Retinal pigment epithelial cell (primary cell): ENCODE measurements around the gene DNAJC9.

Experiments
- DNase-seq: peaks from one replicate; pipeline ENCODE4 v3.0.0-alpha.2; 2010; ENCODE audit warnings: low read depth
- H3K4me3 ChIP-seq: 2 replicates; pipeline ENCODE4 v1.5.1; 2011; ENCODE audit warnings: mild to moderate bottlenecking, low read length, control low read depth, moderate library complexity
- TF ChIP-seq, protein P1 (sequence below): conservative IDR thresholded peaks from 2 replicates; pipeline ENCODE4 v1.5.1; 2011; ENCODE audit warnings: low read depth, low read length, control low read depth, inconsistent platforms

DNAJC9 gene

GRCh38 chr10:73210395-73211105, 36.5 kb downstream of the DNAJC9 start:
- TF ChIP-seq, protein P1, sequence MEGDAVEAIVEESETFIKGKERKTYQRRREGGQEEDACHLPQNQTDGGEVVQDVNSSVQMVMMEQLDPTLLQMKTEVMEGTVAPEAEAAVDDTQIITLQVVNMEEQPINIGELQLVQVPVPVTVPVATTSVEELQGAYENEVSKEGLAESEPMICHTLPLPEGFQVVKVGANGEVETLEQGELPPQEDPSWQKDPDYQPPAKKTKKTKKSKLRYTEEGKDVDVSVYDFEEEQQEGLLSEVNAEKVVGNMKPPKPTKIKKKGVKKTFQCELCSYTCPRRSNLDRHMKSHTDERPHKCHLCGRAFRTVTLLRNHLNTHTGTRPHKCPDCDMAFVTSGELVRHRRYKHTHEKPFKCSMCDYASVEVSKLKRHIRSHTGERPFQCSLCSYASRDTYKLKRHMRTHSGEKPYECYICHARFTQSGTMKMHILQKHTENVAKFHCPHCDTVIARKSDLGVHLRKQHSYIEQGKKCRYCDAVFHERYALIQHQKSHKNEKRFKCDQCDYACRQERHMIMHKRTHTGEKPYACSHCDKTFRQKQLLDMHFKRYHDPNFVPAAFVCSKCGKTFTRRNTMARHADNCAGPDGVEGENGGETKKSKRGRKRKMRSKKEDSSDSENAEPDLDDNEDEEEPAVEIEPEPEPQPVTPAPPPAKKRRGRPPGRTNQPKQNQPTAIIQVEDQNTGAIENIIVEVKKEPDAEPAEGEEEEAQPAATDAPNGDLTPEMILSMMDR = no peak
- no peak for DNase-seq
- no peak overlapping the region for H3K4me3 ChIP-seq

- DNase-seq = no peak
- TF ChIP-seq, protein P1 = no peak
- H3K4me3 ChIP-seq = no peak overlapping the region
These were observed 37.4 kb downstream of the DNAJC9 start for GRCh38 chr10:73209705-73210104.

DNA sequence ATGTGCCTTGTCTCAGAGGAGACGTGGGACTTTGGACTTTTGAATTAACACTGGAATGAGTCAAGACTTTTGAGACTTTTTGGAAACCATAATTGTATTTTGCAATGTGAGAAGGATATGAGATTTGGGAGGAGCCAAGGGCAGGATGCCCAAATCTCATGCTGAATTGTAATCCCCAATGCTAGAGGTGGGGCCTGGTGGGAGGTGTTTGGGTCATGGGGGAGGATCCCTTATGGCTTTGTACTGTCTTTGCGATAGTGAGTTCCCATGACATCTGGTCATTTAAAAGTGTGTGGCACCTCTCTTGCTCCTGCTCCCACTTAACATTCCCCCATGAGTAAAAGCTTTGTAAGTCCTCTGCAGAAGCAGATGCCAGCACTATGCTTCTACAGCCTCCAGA, 39.2 kb downstream of the DNAJC9 start:
- no peak for DNase-seq
- H3K4me3 ChIP-seq = no peak overlapping the region
- TF ChIP-seq, protein P1 = no peak

- TF ChIP-seq, protein P1 = no peak
- no peak for DNase-seq
These were observed 40.7 kb downstream of the DNAJC9 start for GRCh38 chr10:73206385-73206784.

GRCh38 chr10:73205890-73206289, 41.2 kb downstream of the DNAJC9 start:
- TF ChIP-seq, protein P1 = no peak
- no peak overlapping the region for H3K4me3 ChIP-seq
- DNase-seq = no peak

More at GRCh38 chr10:73206385-73206784, 40.7 kb downstream of the DNAJC9 start:
- H3K4me3 ChIP-seq = no peak overlapping the region

DNA sequence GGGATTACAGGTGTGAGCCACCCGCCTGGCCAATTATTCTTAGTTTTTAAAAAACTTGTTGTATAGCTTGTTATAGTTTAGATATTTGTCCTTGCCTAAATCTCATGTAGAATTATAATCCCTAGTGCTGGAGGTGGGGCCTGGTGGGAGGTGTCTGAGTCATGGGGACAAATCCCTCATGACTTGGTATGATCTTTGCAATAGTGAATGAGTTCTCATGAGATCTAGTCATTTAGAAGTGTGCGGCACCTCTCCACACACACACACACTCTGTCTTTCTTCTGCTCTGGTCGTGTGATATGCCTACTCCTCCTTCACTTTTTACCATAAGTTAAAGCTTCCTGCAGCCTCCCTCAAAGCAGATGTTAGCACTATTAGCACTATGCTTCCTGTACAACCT, 42.0 kb downstream of the DNAJC9 start:
- TF ChIP-seq, protein P1 = no peak

More for the DNA sequence above, 42.0 kb downstream of the DNAJC9 start:
- no peak for DNase-seq
- H3K4me3 ChIP-seq = no peak overlapping the region
